ENCODE results near the gene GOSR2.
"Not testable (repeated sequence)": the region's sequence is repeated elsewhere in the genome, so short reads cannot be mapped to it uniquely, and the experiment has no call there.

Gene GOSR2

GRCh38 chr17:46952115-46952514, 29.2 kb downstream of the GOSR2 start:
- DNase-seq (ENCODE audit: extremely low spot score, insufficient read length, low read depth) (no peak), FAIRE-seq (no peak)

- not testable (repeated sequence) for FAIRE-seq; DNase-seq (ENCODE audit: extremely low spot score, insufficient read length, low read depth)
These were observed 30.2 kb downstream of the GOSR2 start for GRCh38 chr17:46953191-46953590.

- no peak for DNase-seq (ENCODE audit: extremely low spot score, insufficient read length, low read depth)
These were observed 35.2 kb downstream of the GOSR2 start for GRCh38 chr17:46958041-46958591.

GRCh38 chr17:46960152-46960551, 37.2 kb downstream of the GOSR2 start:
- FAIRE-seq = no peak
- no peak for DNase-seq (ENCODE audit: extremely low spot score, insufficient read length, low read depth)

More at GRCh38 chr17:46958041-46958591, 35.2 kb downstream of the GOSR2 start:
- no peak for FAIRE-seq

- DNase-seq (ENCODE audit: extremely low spot score, insufficient read length, low read depth) (no peak), FAIRE-seq (no peak)
These were observed 39.4 kb downstream of the GOSR2 start for GRCh38 chr17:46962374-46962790.

GRCh38 chr17:46963571-46963970, 40.6 kb downstream of the GOSR2 start:
- FAIRE-seq = no peak
- DNase-seq (ENCODE audit: extremely low spot score, insufficient read length, low read depth) = no peak

- FAIRE-seq (no peak), DNase-seq (ENCODE audit: extremely low spot score, insufficient read length, low read depth) (no peak)
These were observed 41.6 kb downstream of the GOSR2 start for GRCh38 chr17:46964315-46965265.

GRCh38 chr17:46968224-46968834, 45.4 kb downstream of the GOSR2 start:
- FAIRE-seq = no peak
- no peak for DNase-seq (ENCODE audit: extremely low spot score, insufficient read length, low read depth)

- FAIRE-seq (no peak), DNase-seq (ENCODE audit: extremely low spot score, insufficient read length, low read depth) (no peak)
These were observed 45.9 kb downstream of the GOSR2 start for GRCh38 chr17:46968896-46969295.

GRCh38 chr17:46971647-46972300, 48.8 kb downstream of the GOSR2 start:
- FAIRE-seq (no peak), DNase-seq (ENCODE audit: extremely low spot score, insufficient read length, low read depth) (no peak)

GRCh38 chr17:46972346-46972745, 49.4 kb downstream of the GOSR2 start:
- FAIRE-seq (no peak), DNase-seq (ENCODE audit: extremely low spot score, insufficient read length, low read depth) (no peak)

GRCh38 chr17:46974086-46974485, 51.1 kb downstream of the GOSR2 start:
- no peak for FAIRE-seq
- DNase-seq (ENCODE audit: extremely low spot score, insufficient read length, low read depth) = no peak

- DNase-seq (ENCODE audit: extremely low spot score, insufficient read length, low read depth) (no peak), FAIRE-seq (no peak)
These were observed 52.3 kb downstream of the GOSR2 start for GRCh38 chr17:46975287-46975686.

GRCh38 chr17:46976626-46977270, 53.8 kb downstream of the GOSR2 start:
- FAIRE-seq = no peak
- DNase-seq (ENCODE audit: extremely low spot score, insufficient read length, low read depth) = no peak

- DNase-seq (ENCODE audit: extremely low spot score, insufficient read length, low read depth) = no peak
These were observed 54.4 kb downstream of the GOSR2 start for GRCh38 chr17:46977348-46977747.

GRCh38 chr17:46977750-46978488, 55.0 kb downstream of the GOSR2 start:
- no peak for DNase-seq (ENCODE audit: extremely low spot score, insufficient read length, low read depth)

More at GRCh38 chr17:46977348-46977747, 54.4 kb downstream of the GOSR2 start:
- no peak for FAIRE-seq

GRCh38 chr17:46978489-46979146, 55.7 kb downstream of the GOSR2 start:
- FAIRE-seq (no peak), DNase-seq (ENCODE audit: extremely low spot score, insufficient read length, low read depth) (no peak)

More at GRCh38 chr17:46977750-46978488, 55.0 kb downstream of the GOSR2 start:
- FAIRE-seq = no peak

GRCh38 chr17:46979147-46979863, 56.3 kb downstream of the GOSR2 start, which contains the start of gene RPRML:
Gene RPRML (minus strand): TSS chr17:46979253. CDS start chr17:46979007, 246 bp downstream.
- DNase-seq (ENCODE audit: extremely low spot score, insufficient read length, low read depth) (no peak), FAIRE-seq (no peak)

All from GM18507 (cell line).